GM21390 (cell line): ENCODE measurements around the gene GBE1.
A peak's percentile ranks its signal among the peaks of the same experiment; 100 is the strongest.

Source experiments
- ATAC-seq: cut with Tn5 transposase; IDR thresholded peaks from one replicate; pipeline ENCODE4 v1.9.1; 2021; ENCODE audit not compliant: unreplicated experiment

Gene GBE1

DNA sequence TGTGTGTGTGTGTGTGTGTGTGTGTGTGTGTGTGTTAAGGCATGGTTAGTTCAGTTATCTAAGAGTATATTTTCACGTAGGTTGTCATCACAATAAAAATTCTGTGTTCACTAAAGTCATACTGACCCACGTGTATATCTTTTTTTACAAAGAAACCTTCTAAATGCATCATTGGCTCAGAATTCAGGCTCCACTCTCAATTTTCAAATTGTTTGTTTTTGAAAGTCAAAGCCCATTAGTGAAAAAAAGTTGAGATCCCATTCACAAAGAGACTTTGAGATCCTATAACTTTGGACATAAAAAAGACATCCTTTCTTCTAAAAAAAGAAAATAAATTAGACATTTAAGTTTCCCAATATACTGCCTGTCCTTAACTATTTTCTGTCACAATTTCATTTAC is 59.3 kb downstream of the GBE1 start:
- ATAC-seq: no peak

DNA sequence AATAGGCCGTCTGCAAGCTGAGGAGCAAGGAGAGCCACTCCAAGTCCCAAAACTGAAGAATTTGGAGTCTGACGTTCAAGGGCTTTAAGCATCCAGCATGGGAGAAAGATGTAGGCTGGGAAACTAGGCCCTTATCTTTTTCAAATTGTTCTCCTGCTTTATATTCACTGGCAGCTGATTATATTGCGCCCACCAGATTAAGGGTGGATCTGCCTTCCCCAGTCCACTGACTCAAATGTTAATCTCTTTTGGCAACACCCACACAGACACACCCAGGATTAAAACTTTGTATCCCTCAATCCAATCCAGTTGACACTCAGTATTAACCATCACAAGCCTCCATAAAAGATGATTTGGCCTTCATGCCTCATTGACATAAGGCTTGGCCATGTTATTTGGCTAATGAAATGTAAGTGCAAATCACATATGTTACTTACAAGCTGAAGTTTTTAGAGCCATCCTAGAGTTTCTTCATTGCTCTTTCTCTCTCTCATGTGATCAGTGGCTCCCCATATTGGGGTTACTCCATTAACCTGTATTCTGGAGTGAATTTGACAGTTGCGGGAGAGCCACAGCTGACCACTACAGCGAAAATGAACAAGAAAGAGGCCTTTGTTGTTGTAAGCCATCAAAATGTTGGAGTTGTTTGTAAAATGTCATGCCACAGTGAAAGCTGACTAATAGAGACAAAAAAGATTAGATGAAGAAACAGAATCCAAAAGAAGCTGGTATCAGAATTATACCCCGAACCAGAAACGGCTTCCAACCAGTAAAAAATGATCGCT is 61.7 kb downstream of the GBE1 start:
- ATAC-seq: no peak

DNA sequence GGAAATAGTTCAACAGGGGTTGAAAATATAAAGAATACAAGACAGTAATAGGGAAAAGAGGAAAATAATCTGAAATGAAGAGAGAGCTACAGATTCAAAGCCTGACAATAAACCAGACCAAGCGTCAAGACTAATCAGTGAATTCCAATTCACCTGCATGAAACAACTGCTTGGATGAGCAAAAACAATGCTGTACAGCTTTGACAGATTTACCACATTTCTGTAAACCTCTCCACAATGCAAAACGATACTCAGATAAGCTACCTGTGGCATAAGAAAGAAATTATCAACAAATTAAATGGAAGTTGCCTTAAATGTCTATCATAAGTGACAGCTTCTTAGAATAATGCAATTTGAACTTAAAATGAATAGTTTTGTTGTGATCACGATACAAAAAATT is 65.4 kb downstream of the GBE1 start:
- ATAC-seq: no peak

DNA sequence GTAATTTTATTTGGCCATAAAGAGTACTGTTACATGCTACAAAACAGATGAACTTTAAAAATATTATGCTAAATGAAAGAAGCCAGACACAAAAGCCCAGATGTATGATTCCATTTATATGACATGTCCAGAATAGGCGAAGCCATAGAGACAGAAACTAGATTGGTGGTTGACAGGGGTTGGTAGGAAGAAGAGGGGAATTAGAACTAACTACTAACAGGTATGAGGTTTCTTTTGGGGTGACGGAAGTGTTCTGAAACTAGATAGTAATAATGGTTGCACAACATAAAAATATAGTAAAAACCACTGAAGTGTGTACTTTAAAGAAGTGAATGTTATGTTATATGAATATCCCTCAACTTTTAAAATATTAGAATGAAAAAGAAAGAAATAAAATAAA is 66.1 kb downstream of the GBE1 start:
- ATAC-seq: no peak

DNA sequence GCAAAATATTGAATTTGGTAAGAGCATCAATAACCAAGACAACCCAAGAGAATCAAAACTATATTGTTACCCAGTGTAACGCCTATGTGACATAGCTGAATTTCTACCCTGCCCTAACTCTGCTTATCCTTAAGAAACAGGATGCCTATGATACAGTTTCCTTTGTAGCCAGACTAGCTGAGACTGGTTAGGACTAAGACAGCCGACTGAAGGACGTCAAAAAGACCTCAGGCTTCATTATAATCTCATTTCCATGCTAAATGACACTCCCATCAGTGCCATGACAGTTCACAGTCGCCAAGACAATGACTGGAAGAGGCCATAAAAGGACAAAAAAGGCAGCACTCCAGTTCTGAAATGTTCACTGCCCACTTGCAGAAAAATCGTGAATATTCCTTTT is 66.8 kb downstream of the GBE1 start:
- no peak for ATAC-seq

DNA sequence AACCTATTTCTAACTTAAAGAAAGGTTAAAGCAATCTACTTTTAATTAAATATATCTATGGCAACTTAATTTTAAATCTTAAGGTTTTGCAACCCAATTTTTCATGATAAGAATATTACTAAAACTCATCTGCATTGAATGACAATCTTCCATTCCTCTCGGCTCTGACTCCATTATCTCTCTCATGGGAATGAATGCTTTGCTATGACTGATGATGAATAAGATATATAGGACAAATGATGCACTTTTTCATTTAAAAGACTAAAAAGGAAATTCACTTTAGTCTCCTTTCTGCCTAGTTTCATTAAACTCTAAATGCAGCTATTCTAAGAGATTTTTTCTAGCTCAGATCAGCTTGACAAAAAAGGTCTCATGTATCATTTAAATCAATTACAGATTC is 68.7 kb downstream of the GBE1 start:
- no peak for ATAC-seq

DNA sequence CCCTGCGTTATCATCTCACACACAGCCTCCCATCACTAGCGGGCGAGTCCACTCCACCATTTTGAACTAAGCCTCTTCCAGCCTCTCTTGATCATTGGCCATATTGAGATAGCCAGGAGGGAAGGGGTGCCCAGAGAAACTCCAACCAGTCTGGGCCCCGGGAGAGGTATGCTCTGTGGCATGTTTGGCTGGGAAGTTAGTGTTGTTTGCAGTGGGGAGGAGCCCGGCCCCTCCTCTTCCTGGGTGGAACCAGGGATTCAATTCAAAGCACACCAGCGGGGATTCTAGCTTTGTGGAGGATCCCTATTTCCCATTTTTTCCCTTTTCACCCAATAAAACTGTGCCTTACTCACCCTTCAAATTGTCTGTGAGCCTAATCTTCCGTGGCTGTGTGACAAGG is 71.8 kb downstream of the GBE1 start:
- ATAC-seq: no peak

DNA sequence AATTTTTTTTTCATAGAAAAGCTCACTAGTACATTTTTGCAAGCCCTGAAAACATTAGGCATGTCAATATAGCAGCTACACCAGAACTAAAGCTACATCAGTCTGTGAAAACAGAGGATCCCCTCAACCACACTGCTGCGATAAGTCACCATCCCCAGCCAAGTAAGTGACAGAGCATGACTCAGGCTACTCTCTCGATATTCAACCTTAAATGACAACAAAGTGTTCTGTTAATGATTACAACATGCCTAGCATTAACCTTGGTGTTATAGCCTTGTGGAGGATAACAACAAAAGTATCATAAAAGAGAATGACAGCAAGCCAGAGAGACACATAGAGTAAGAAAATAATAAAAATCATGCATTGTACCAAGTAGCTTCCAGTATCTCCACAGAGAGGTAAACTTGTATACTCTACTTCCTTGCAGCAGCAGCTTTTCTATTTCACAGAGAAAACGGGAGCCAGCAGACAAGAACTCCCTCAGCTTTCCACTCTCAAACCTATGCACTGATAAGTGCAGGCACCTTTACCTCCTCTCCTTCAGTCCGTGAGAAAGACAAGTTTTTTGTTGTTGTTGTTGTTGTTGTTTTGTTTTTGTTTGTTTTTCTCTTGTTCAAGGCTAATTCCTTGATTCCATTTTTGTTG is 76.6 kb downstream of the GBE1 start:
- no peak for ATAC-seq

DNA sequence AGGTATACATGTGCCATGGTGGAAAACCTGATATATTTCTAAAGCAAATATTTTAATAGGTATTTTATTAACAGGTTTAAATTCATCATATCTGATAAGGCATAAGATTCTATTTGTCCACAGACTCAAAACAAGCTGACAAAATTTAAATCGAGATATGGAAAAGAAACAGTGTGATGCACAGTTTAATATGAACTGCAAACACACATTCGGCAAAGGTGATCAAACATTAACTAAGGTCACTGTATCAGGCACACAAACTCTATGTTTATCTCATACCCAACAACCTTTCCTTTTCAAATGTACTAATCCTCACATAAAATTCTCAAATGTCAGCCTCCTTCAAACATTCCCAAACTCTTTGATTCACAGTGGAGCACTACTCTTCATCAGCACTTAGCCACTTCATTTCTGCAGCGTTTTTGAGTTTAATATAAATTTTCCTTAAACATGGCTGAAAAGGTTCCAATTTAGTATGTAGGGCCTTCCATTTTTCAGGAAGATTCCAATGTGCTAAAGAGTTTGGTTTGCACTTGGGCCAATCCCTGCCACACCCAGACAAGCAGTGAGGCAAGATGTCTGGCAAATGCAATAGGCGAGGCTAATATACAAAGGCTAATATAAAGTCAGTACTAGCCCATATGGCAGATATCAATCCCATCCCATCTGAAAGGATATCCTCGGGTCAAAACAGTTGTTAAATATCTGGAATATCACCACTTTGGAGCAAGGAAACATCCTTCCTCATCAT is 84.6 kb downstream of the GBE1 start:
- no peak for ATAC-seq

DNA sequence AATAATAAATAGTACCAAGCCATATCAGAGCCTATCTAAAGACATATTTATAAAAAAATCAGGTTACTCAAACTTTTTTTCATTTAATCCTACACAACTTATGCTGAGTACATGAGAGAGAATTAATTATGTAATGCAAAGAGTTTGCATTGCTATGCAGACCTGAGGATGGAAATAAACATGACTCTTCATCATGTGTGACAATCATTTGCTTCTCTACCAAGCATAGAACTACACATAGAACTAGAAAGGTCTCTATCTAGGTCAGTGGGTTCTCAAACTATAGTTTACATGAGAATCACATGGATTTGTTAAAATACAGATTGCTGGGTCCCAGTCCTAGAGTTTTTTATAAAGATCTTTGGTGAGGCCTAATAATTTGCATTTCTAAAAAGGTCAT is 86.8 kb downstream of the GBE1 start:
- no peak for ATAC-seq

DNA sequence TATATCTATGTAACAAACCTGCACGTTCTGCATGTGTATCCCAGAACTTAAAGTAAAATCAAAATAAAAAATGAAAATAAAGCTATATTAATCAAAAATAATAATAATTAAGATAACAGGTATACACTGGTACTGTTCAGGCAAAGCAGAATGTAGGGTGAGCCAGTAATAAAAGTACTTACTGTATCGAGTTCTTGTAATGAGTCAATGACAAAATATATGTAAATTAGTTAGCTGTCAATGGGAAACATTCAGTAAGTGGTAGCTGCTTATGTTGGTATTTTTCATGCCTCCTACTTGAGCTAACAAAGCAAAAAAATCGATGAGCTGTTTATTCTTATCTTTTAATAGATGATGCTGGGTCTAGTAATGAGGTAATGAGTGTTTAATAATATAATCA is 93.2 kb downstream of the GBE1 start:
- no peak for ATAC-seq

DNA sequence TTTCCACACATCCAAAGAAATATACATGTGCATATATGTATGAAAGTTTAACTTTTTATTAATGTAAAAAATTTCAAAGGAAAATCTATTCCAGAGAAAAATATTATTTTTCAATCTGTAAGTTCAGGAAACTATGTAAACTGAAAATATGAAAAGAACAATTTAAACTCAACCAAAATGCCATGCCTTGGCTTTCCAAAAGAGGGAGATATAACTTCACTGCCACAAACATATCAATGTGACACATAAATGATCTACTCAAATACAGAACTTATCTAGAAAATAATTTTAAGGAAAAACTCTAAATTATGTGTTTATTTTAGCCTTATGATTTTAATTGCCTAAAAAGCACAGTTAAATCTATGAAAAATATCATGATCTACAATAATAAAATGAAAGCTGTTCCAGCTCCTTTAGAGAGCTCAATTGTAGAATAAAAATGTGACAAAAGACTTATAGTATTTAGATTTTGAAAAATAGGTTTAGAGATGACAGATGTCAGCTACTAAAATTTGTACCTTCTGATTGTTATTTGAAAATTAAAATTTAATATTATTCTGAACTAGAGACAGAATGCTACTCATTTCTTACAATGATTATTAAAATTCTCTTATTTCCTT is 94.8 kb downstream of the GBE1 start:
- no peak for ATAC-seq

DNA sequence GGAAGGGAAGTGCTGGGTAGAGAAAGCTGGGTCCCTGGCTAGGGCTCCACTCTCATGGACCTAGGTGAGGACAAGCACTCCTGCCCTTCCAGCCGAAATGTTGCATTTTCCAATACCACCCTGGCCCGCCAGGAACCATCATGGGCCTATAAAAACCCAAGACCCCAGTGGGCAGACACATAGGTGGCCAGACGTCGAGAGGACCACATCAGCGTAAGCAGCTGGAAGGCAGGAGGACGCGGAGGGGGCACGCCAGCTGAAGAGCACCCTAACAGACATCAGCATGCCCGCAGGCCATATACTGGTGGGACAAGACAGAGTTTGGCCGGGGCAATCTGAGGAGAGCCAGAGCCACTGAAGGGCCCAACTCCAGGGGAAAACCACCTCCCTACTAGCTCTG is 98.3 kb downstream of the GBE1 start:
- ATAC-seq: no peak

DNA sequence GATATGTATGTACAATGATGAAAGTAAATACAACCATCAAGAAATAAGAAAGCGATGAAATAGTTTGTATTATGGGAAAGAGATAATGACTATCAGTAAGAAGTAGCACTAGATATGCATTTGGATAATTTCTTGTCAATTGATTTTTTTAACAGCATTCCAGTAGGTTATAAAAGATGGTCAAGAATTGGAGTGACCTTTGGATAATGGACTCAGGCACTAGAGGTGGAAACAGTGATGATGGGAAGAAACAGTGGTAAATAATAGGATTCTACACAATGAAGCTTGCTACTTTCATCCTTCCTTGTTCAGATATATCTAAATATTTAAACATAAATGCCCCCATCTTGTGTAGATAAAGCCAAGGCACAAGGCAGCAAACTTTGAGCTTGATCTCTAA is 101.4 kb downstream of the GBE1 start:
- no peak for ATAC-seq

DNA sequence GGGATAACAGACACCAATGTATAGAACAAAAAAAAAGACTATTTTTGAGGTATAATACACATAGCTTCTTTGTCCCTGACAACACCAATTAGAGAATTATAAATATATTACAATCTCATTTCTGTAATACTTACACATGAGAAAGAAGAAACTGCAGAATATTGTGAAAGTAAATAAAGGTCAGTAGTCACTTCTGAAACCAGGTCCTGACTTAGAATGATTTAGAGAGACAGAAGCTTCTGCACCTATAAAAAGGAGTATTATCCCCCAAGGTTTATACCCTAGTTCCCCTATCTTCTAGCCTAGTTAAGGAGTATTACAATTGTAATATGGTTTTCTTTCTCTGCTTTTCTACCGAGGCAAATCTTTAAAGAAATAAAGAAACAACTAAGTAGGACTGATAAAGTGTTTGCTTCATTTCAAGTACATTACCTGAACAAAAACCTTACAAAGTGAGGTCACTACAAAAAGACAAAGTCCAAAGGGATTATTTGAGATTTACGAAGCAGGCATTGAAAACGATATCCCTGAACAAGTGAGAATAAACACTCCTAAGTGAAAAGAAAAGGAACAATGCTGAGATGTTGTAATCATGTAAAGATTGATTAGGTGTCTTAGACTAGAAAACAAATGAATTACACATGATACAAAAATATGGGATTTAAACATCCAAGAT is 103.0 kb downstream of the GBE1 start:
- ATAC-seq: peak; percentile 48

DNA sequence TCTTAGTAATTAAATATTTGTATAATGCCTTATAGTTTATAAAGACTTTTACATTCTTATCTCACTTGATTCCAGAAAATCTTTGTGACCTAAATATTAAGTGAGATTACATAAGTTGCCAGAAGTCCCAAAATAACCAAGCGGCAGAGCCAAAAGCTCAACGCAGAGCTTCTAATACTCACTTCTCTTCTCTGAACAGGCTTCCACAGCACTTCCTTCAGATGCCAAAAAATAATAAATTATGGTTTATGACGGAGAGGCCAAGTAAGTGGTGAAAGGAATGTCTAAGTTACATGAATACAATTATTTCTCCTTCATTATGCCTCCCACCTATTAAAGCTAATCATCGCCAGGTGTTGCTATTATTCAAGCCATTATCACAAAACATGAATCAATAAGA is 110.3 kb downstream of the GBE1 start:
- no peak for ATAC-seq

DNA sequence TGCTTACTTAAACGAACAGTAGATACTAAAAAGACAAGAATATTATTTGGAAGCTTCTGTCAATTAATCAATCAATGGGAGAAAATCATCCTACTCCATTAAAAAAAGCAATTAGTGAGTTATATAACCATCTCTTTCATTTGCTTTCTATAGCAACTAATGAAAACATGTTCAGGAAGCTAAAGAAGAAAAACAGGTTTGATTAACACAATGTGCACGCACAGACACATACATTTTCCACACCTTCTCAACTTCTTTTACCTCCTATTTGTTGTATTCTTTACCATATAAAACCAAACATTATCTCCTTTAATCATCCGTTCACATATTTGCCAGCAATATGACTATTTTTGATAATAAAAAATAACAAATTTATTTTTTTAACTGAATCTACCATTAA is 111.3 kb downstream of the GBE1 start:
- no peak for ATAC-seq

DNA sequence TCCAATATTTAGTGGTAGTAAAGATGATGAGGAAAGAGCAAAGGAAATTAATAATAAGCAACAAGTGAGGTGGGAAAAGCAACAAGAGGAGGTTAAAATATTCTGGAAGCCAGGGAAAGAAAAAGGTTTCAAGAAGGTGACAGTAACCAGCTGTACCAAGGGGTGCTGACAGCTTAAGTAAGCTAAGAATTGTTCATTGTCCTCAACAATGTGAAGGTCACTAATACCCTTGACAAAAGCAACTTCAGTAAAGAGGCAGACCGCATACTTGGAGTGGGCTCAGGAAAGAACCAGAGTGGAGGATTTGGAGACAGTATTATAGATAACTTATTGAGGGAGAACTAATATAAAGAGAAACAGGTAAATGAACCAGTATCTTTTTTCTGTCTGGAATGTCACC is 116.2 kb downstream of the GBE1 start:
- no peak for ATAC-seq

DNA sequence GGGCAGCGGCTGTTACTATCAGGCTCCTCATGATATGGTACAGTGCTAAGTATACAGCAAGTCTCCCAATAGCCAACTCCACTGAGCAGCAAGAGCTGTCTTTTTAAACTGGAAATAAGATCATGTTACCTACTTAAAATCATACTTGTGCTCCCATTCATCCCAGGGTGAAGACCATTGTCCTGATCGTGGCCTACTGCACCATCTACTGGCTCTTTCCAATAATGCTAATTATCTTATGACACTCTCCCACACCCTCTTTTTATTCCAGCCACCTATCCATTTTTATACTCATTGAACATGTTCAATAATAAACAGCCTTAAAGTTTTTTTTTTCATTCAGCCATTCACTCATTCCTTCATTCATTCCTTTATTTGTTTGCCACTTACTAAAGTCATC is 117.7 kb downstream of the GBE1 start:
- no peak for ATAC-seq

DNA sequence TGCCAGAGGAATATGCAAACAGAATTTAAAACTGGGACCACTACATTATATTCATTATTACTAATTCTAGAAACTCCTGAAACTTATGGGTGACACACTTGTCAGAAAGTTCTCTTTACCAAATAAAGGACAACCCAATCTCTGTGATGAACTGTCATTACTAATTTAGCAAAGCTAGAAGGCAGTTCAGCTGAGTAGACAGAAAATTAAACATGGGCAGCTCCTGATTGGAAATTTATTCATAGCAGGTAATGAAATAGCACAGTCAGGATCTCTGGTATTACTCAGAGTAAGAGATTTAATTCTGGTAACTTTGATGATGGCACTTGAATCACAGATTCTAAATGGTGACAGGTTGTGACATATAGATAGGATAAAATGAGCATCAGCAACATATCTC is 123.0 kb downstream of the GBE1 start:
- no peak for ATAC-seq

DNA sequence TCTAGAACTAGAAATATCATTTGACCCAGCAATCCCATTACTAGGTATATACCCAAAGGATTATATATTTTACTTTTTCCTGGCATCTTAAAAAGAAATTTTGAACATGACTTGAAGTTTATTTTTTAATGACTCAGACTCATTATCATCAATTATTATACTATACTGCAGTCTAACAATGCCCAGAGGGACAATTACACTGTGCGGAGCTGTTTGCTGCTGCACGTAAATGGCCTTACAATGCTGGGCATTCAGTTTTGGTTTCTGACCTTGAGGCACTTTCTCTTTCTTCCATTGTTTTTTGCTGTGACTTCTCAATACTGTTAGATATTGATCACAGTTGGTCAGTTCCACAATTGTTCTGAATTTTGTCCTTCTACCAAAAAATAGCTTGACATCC is 128.8 kb downstream of the GBE1 start:
- no peak for ATAC-seq
